GM18508 (cell line): ENCODE measurements around the gene OPN1LW.
"Not testable (repeated sequence)": the region's sequence is repeated elsewhere in the genome, so short reads cannot be mapped to it uniquely, and the experiment has no call there.

Source experiments
- ATAC-seq: cut with Tn5 transposase; IDR thresholded peaks from one replicate; pipeline ENCODE4 v1.9.1; 2021; ENCODE audit warnings: moderate number of reproducible peaks; ENCODE audit not compliant: insufficient read depth, unreplicated experiment

Gene OPN1LW

DNA sequence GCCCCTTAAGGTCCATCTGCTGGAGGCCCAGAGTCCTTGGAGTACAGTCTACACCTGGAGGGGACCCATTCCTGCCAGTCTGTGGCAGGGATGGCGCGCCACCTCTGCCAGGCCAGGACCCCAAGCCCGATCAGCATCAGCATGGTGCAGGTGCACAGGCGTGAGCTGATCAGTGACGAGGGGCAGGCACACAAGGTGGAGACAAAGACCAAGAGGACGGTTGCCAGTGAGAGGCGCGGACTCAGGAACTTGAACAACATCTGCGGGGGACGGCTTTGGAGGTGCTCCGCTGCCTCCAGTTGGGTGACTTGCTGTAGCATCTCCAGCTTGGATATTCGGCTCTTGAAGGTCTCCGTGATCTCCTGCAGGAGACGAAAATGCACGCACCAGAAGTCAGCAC, 52.4 kb downstream of the OPN1LW start:
- not testable (repeated sequence) for ATAC-seq
